HG03575 (cell line): ENCODE results near the gene DBN1.
"Not testable (repeated sequence)": the region's sequence is repeated elsewhere in the genome, so short reads cannot be mapped to it uniquely, and the experiment has no call there.

ENCODE experiments used
- ATAC-seq: cut with Tn5 transposase; IDR thresholded peaks from one replicate; pipeline ENCODE4 v1.9.1; 2021; ENCODE audit not compliant: unreplicated experiment, insufficient number of reproducible peaks, low FRiP score; ENCODE audit errors: extremely low read depth

DBN1 gene

DNA sequence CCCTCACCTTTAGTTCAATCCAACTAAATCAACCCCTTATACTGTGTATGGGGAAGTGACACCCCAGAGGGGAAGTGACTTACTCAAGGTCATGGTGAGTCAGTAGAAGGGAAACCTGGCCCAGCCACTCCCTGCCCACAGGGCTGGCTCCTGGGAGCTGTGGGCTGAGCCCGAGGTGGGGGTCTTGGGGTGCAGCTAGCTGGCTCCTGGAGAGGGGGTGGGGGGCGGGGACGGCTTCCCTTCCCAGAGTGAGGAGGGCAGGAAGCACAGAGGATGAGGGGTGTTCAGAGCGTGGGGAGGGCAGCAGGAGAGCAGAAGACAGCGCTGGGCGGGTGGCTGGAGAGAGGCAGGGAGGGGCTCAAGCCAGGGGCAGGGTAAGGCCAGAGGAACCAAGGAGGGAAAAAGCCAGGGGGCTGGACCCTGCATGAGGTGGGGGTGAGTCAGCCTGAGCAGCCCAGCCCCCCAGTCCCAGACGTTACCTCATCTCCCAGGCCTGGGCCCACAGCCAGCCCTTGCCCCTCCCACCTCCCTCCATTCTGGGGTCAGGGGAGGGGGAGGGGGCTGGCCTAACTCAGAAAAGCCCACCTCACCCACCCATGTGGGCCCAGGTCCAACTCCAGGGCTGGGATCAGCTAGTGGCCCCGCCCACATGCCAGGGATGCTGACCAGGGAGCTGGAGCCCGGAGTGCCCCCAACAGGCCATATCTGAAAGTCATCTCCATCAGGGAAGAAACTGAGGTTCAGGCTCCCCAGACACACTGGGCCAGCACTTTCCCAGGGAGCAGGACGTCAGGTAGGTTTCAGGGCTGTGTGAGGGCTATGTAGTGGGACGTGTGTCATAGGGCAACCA is 21.1 kb upstream of the DBN1 start:
- no peak for ATAC-seq

DNA sequence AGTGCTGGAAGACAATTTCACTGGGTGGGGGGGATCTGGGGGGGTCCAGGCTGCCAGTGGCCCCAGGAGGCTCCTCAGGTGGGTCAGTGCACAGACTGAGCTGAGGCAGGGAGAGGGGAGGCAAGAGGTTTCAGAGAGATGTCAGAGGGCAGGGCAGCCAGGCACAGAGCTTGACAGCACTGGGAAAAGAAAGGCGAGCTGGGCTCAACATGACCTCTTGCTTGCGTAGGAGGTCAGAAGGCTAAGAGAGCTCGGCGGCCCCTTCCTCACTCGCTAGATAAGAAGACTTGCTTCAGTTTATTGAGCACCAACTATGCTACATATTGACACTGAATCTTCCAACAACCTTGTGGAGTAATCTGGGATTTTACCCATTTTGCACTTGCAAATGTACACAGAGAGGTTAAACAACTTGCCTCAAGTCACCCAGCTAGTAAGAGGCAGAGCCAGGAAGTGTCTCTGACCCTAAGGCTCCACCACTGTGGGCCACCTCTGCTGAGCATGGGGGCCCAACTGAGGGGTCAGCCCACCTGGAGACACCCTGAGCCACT is 20.4 kb upstream of the DBN1 start:
- no peak for ATAC-seq

DNA sequence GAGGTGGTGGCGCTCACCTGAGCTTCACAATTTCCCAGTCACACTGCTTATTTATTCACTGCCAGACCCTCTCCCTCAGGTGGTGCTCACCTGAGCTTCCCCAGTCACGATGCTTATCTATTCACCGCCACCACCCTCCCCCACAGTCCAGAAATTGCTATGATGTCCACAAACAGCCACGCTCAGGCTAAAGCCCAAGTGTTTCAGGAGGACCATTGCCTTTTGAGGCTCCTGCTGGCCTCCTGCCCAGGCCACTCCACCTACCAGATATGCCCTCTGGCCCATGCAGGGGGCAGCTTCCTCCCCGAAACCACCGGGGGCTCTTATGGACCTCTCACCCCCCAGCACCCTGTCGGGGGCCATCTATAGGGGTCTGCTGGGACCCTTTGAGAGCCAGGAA is 19.4 kb upstream of the DBN1 start:
- ATAC-seq = no peak

DNA sequence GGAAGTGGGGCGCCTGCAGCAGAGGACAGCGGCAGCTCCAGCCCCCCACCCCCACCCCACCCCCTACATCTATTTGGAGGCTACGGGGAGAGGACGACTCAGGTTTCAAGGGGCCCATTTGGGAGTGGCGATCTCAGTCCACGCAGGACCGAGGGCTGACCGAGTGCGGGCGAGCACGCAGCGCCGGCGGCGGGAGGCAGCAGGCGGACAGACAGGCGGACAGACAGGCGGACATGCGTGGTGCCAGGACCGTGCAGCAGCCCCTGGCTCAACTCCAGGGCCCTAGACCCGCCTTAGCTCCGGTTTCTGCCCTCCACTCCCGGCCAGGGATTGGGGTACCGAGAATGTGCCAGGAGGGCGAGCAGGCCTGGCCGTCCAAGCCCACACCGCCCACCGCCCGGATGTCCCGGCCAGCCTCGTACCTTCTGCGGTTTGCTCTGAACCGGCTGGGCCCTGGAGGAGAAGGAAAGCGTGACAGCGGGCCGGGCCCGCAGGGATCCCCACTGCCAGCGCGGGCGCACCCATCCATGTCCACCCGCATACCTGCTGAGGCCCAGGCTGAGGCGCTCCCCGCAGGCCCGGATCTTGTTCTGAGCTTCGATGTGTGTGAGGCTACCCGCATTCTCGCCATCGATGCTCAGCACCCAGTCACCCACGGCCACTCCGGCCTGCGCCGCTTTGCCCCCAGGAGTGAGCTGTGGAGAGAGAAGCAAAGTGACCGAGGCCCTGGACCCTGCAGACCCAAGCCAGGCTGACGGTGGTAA is 18.7 kb upstream of the DBN1 start:
- no peak for ATAC-seq

DNA sequence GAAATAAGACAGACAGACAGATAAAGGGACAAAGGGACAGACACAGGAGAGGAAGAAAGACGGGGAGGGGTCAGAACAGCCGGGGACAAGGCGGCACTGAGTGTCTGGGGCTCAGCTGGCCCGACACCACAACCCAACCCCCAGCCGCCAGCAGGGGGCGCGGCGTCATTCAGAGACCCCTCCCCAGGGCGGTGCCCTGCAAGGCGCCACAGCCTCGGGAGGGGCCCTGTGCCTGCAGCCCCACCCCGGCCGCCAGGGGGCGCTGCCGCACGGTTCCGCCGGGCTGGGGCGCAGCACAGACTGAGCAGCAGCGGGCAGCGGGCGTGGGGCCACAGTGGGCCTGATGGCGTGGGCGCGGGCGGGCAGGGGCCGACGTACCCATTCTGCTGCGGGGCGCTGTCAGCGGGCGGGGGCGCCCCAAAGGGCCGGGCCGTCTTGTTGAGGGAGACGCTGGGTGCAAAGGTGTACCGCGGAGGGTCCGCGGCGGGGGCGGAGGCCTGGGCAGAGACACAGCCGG is 18.1 kb upstream of the DBN1 start:
- no peak for ATAC-seq

DNA sequence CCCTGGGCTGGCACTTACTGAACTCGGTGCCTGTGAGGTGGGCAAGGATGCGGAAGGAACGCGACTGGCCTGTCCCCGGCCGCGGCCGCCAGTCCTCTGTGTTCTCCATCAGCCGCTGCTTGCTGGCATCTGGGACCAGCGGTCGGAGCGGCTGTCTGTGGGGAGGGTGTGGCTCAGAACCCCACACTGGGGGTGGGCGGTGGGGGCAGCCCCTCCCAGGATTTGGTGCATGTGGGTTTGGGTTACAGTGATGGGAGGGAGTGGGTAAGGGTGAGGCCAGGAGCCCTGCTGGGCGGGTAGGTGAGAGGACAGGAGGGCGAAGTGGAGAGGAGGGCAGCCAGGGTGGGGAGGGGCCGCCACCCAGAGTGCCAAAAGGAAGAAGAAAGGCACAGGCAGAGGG is 17.6 kb upstream of the DBN1 start:
- no peak for ATAC-seq

DNA sequence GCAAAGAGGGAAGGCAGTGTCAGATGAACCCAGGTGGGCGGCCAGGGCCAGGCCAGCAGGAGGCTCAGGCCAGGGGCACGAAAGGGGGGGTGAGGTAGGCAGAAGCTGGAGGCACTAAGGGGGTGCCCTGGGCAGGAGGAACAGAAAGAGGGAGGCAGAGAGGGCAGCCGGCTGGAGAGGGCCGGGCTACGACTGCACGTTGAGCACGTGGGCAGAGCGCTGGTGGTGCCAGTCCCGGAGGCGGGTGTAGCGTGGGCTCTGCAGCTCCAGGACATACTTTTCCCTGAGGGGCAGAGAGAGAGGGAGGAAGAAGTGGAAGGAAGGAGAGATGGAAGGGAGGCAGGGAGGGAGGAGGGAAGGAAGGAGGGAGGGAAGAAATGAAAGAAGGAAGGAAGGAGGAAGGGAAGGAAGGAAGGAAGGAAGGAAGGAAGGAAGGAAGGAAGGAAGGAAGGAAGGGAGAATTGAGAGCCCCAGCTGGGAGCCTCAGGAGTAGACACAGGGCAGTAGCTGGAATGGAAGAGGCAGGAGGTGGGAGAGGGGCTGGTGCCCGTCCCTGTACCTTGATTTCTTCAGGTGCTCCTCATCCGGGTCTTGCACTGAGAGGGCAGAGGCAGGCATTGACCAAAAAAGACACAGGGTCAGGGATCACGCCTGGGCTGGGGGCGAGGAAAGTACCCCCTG is 17.0 kb upstream of the DBN1 start:
- no peak for ATAC-seq

DNA sequence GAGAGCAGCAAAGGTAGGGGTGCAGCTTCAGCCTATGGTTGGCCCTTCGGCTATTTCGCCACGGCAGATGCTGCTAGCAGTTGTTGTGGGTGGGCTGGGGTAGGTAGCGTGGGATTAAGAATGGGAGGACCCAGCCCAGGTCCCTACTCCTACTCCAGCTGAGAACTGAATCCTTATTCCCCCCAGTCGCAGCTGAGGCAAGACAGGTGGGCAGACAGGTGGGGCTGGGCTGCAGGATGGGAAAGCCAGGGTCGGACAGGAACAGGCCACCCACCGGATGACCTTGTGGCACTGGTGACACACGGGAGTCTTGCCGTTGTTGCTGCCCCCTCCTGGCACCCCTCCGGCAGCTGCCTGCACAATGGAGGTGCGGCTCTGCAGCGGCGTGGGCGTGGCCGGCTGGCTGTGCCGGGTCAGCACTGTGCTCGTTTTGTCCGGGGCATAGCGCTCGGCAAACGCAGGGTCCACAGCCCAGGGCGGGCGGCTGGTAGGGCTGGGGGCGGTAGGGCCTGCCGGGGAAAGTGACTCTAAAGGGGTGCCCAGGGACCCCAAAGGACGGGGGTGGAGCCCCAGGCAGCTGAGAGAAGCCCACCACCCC is 15.8 kb upstream of the DBN1 start:
- ATAC-seq = no peak

DNA sequence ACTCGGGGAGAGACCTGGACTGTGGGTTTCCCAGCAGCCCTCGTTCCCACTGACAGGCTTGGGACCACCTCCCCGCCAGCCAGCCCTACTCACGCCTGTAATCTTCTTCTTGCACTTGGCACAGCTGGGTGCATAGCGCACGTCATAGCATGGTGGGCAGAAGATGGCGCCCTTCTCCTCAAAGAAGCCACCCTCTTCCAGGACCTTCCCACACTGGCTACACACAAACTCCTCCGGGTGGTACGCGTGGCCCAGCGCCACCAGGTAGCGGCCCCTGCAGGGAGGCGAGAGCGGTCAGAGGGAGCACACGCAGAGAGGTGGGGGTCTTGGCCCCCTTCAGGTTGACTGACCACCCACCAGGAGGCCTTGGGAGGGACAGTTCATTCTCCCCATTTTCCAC is 14.5 kb upstream of the DBN1 start:
- no peak for ATAC-seq

DNA sequence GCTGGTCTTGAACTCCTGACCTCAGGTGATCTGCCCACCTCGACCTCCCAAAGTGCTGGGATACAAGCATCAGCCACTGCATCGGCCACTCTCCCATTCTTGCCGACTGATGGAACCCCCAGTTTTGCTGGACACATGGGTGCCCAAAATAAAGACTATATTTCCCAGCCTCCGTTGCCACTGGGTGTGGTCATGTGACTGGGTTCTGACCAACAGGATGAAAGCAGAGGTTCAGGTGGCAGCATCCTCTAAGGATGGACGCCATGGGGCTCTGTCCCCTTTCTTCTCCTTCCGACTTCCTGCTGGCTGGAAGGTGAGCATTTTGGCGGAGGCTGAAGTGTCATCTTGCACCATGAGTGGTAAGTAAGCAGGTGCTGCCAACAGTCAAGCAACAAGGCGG is 13.7 kb upstream of the DBN1 start:
- no peak for ATAC-seq

DNA sequence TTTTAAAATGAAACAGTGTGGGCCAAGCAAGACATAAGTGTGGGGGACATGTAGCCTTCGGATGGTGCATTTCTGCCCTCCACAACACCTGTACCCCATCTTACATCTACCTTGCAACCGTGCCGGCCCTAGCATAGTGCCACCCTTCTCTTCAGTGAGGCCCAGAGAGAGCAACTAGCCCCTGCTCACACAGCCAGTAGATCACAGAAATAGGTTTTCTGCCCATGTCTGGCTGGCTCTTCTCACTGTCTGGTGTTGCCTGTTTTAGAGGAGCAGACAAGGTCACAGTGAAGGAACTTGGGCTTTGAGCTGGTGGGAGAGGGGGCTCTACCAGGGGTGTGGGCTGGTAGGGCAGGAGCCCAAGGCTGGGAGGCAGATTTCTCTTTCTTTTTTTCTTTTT is 12.8 kb upstream of the DBN1 start:
- no peak for ATAC-seq

DNA sequence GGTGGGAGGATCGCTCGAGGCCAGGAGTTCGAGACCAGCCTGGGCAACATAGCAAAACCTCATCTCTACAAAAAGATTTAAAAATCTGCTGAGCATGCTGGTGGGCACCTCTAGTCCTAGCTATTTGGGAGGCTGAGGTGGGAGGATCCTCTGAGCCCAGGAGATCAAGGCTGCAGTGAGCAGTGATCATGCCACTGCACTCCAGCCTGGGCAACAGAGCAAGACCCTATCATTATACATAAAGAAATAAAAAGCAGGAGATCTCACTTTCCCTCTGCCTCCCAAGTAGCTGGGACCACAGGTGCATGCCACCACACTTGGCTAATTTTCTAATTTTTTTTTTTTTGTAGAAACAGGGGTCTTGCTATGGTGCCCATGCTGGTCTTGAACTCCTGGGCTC is 12.3 kb upstream of the DBN1 start:
- ATAC-seq = not testable (repeated sequence)

DNA sequence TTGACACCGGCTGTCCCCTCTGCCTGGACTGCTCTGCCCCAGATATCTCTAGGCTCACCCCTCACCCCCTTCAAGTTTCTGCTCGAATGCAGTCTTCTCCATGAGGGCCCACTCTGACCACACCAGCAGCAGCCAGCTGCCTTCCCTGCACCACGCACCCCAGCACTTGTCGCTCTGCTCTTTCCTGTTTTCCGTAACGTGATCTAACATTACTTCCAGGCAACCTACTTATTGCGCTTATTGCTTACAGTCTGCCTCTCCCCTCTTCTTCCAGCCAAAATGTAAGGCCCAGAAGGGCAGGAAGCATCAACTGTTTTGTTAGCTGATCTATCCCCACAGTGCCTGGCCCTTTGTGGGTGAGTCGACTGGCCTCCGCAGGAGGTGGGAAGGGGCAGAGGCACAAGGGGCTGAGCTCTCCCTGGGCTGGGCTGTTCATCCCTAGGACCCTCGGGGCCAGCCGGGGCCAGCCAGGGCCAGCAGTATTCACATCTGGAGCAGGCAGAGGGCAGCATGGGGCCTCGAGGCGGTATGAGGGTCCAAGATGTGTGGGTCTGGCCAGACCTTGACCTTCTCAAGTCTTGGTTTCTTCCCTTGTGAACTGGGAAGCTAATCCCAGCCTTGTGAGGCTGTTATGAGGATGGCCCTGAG is 11.6 kb upstream of the DBN1 start:
- no peak for ATAC-seq

DNA sequence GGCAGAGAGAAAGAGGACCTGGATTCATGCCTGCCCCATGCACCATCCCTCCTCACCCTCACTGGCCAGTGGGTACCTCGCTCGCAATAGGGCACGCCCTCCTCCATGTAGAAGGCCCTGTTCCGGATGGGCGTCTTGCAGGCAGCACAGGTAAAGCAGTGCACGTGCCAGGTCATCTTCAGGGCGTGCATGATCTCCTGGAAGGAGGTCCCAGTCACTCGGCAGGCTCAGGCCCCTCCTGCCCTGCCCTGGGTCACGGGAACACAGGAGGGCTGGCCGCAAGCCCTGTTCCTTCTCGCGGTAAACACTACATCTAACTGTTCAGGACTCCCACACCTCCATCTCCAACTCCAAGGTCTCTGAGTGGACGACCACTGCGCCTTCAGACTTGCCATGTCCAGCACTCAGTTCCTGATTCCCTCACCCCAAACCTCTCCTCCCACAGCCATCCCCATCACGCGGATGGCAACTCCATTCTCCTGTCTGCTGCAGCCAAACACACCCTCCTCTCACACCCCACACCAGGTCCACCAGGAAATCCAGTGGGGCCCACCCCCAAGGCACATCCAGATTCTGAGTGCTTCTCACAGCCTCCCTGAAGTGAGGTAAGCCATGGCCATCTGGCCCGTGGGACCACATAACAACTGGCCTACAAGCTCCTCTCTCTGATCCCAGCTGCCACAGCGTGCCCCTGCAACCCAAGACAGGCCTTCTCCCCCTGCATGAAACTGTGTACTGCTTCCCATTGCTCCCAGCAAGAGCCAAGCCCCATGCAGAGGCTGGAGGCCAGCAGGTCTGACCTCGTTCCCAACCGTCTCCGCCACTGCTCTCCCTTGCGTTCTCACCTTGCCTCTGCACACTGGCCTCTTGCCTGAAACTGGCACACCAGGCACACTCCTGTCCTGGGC is 10.8 kb upstream of the DBN1 start:
- no peak for ATAC-seq

DNA sequence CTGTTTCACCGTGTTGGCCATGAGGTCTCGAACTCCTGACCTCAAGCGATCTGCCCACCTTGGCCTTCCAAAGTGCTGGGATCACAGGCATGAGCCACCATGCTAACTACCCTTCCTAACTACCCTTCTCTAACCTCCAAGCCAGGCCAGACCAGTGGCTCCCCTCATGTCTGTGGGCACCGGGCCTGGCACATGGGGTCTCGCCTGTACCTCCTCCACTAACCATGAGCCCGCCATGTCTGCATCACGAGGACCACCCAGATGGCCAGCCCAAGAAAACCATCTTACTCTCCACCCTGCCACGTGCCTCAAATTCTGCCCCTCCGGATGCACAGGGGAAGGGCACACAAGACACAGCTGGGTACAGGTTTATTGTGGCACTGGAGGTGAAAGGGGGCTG is 9.6 kb upstream of the DBN1 start:
- no peak for ATAC-seq

DNA sequence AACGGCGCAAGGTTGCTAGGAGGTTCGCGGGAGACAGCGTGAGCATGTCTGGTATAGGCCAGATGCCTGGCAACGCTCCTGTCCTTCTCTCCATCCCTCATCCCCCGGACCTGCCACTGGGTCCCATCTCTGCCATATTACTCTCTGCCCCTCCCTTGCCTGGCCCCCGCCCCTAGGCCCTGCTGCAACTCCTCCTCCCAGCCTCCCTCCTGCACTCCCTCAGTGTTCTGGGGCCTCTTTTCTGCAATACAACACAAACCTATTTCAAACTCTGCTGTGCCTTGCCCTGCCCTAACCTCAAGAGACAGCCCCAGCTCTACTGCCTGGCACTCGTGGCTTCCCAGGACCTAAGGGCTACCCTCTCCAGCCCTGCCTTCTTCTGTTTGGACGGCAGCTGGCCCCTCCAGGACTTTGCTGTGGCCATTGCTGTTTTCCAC is 8.9 kb upstream of the DBN1 start:
- ATAC-seq = no peak

DNA sequence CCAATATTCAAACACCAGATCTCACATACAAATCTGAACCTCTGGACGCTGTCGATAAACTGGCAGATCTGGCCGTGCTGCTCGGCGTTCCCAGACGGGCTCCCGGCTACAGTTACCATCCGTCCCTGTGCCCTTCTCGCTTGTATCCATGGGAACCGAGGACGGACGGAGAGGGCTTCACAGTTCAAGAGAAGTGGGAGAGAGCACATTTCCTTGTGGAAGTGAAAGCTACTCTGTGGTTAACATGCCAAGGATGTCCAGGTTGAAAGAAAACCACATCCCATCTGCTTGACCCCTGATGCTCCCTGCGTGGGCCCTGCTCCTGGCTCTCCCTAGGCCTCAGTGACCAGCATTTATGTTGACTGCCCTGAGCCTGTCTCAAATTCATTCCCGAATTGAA is 6.3 kb upstream of the DBN1 start:
- no peak for ATAC-seq
